Stimulated activated CD4-positive, alpha-beta T cell treated with anti-CD3 and anti-CD28 coated beads, TNF-alpha, amount 100 ng/mL, for 48 hours (primary cell): Measurements from ENCODE around the gene SPTBN4.
A peak's percentile ranks its signal among the peaks of the same experiment; 100 is the strongest.
"Not testable (repeated sequence)": the region's sequence is repeated elsewhere in the genome, so short reads cannot be mapped to it uniquely, and the experiment has no call there.

Experiments
- DNase-seq, 3 donors: peaks; one replicate each; pipeline ENCODE4 v3.0.0-alpha.2; 2020; ENCODE audit warnings: low read depth in 3 of 3

Gene SPTBN4

GRCh38 chr19:40466985-40467734 is at the start of gene SPTBN4:
SPTBN4 (plus strand) TSS chr19:40467001; CDS start chr19:40472622, 5,621 bp downstream.
- no peak for DNase-seq

DNA sequence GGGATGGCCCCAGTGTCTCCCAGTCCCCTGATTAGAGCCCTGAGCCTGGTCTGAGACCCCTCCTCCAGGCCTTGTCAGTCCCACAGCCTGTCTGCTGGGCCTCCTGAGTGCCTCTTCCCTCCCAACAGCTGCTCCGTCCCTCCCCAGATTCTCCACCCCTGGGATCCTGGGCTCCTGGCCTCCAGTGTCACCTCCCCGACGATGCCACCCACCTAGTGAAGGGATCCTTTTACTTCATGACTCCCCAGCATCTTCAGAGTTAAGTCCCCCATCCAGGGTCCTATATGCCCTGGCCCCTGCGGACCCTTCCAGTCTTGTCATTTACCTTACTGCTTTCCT is 49.2 kb upstream of the SPTBN4 start:
- DNase-seq = no peak

DNA sequence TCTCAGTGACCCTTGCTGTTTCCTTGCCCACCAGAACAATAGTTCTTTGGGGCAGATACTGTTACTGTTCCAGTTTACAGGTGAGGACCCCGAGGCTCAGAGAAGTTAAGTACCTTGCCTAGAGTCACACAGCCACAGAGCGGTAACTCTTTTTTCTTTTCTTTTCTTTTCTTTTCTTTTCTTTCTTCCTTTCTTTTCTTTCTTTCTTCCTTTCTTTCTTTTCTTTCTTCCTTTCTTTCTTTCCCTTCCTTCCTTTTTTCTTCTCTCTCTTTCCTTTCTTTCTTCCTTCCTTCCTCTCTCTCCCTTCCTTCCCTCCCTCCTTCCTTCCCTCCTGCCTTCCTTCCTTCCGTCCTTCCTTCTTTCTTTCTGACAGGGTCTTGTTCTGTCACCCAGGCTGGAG is 48.8 kb upstream of the SPTBN4 start:
- no peak for DNase-seq

DNA sequence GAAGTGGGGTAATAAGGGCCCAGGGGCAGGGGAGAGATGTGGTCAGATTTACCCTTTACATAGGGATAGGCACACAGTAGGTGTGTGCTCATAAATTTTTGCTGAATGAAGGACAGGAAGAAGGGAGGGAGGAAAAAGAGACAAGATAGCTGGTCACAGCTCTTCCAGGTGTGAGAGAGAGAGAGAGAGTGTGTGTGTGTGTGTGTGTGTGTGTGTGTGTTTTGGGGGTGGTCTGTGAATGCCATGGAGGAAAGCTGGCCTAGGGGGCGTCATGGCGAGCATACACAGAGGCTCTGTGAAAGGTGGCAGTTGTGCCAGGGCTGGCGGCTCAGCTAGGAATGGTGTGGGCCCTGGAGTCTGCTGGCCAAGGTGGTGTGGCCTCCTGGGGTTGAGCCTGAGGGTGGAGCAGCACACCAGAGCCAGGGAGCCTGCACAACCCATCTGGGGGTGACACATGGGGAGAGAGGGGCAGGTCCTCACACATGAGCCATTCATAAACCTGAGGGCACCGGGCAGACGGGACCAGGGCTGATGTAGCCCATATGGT is 47.7 kb upstream of the SPTBN4 start:
- DNase-seq = no peak

GRCh38 chr19:40419780-40420179 is 47.0 kb upstream of the SPTBN4 start:
- no peak for DNase-seq

- DNase-seq = no peak
These were observed 46.4 kb upstream of the SPTBN4 start for GRCh38 chr19:40420451-40420765.

DNA sequence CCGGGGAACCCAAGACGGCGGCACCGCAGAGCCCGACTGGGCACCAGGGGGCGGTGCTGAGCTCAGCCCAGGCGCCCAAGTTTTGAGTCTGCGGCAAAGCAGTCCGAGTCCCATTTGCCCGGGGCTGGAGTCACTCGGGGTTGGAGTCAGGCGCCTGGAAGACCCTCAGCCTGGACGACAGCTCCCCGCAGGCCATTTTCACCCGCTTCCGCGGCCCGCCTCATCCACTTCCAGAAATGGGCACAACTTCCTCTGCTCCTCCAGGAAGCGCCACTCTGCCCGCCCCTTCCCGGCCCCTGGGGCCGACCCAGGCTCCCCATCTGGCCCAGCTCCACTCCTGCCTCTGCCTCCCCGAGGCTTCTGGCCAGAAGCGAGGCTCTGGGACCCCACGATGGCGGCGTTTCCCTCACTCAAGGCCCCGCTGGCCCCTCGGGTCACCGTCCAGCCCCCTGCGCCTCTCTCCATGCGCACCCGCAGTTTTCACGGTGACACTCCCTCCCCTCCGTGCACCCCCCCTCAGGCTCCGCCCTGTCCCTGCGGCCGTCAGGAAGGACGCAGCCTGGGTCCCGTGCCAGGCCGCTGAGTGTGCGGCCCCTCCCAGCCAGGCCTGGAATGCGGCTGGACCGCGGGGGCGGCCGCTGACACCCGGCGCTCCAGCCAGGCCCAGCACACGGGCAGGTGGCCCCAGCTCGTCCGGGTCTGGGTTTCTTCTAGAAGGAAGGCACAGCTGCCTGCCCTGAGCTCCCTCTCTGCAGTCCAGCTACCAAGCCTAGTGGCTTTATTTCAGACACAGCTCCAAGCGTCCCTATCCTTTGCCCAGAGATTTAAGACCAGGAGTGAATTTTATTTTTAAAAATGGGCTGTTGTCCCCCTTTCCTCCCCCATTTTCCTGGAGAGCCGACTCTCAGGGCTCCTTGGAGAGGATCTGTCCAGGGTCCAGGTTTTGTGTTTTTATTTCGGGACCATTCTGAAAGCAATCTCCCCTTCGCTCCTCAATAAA is 45.7 kb upstream of the SPTBN4 start:
- peak; percentile 33 to 63 (median 45) for DNase-seq

DNA sequence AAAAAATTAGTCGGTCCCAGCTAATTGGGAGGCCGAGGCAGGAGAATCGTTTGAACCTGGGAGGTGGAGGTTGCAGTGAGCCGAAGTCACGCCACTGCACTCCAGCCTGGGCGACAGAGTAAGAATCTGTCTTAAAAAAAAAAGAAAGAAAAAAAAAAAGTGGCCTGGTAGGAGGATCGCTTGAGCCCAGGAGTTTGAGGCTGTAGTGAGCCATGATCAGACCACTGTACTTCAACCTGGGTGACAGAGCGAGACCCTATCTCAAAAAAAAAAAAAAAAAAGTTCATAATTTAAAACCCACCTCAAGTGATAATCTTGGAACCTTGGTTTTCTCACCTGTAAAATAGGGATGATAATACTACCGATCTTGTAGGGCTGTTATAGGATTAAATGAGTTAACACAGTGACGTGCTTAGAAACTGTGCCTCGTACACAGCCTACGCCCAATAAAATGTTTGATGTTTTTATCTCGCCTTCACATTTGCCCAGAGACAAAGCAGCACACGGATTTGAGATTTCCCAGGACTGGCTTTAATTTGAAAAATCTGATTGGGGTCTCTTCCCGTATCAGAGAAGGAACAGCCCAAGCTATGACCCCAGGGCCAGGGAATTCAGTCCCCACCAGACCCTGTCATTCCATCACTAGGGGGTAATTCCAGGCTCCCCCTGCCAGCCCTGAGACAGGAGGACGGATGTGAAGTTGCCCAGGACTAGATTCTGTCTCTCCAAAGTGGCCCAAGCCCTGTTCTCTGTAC is 44.6 kb upstream of the SPTBN4 start:
- no peak for DNase-seq

DNA sequence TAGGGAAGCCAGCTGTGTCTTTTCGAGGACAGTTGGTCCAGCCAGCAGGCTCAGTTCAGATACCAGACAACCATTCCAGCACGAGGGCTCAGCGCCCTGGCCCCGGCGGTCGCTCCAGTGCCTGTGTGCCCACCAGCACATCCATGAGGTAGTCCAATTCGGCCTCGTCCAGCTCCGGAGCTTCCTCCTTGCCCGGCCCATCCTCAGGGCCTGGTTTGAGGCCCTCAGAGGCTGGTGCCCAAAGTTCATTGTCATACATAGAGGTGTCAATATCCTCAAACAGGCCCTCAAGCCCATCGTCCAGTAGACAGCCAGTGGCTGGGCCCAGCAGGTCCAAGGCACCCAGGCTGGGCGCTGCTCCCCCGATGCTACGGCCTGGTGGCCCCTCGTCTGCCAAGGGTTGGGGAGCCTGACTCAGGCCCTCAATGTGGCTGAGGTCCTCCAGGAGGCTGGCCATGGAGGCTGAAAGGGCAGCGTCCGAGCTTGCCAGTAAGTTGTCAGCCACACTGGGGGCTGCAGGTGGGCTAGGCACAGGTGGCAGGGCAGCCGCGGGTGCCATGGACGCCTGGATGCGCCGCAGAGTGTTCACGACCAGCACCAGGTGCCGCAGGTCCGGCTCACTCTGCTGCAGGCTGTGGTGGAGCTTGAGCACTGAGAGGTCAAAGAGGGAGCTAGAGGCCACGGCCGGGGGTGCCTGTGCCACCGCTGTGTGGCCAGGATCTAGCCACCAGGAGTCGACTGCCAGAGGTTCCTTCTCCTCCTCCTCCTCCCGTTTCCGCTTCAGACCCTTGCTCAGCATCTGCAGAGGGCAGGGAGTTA is 43.8 kb upstream of the SPTBN4 start:
- no peak for DNase-seq

- no peak for DNase-seq
These were observed 42.9 kb upstream of the SPTBN4 start for GRCh38 chr19:40423938-40424337.

DNA sequence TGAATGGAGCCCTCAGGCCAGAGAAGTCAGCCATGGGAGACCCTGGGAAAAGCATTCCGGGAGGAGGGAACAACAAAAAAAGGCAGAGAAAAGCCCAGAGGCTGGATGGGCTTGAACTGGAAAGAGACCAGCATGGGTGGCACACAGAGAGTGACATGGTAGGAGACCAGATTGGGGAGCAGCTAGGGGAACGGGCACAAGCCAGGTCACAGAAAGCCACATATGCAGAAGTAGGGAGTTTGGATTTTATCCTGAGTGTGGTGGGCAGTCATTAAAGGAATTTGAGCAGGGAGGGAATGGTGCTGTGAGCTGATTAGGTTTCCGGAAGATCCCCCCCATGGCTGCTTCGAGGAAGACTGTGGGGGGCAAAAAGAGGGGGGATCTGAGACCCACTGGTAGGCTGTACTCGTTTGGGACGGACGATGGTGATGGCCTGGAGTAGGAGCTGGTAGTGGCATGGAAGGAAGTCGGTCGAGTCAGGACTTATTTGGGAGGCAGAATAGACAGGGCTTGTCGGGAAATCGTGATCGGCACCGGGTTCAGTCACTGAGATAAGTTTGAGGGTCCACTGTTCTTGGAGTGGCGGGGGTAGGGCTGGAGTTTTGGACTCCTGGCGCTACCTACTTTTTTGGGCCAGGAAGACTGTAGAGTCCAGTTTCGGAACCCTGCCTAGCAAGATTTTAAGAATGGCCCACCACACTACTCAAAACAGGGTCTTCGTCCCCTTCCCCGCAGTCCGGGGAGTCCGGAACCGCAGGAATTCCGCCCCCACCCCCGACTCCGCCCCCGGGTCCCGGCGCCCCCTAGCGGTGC is 42.0 kb upstream of the SPTBN4 start:
- DNase-seq = no peak

- DNase-seq = peak; percentile 99 to 100 (median 100)
These were observed 41.1 kb upstream of the SPTBN4 start, which contains the start of gene SERTAD1 for GRCh38 chr19:40425450-40426287. SERTAD1 (minus strand) TSS chr19:40425992; CDS start chr19:40423546, 2,446 bp downstream.

GRCh38 chr19:40428197-40428596 is 38.6 kb upstream of the SPTBN4 start:
- not testable (repeated sequence) for DNase-seq

GRCh38 chr19:40430242-40430641 is 36.6 kb upstream of the SPTBN4 start:
- DNase-seq = not testable (repeated sequence)

- DNase-seq = no peak
These were observed 35.1 kb upstream of the SPTBN4 start for GRCh38 chr19:40431698-40432097.

GRCh38 chr19:40432760-40433159 is 34.0 kb upstream of the SPTBN4 start:
- DNase-seq = not testable (repeated sequence)

- DNase-seq = peak in 1 of 3 donors; percentile 36
These were observed 33.2 kb upstream of the SPTBN4 start for GRCh38 chr19:40433391-40434216.

- DNase-seq = no peak
These were observed 28.5 kb upstream of the SPTBN4 start for GRCh38 chr19:40438284-40438683.
